A673 (cell line): ENCODE measurements around the gene MED27.

Experiments used
- CTCF ChIP-seq: fragments of 300-800, 200-600 bp; sonication (generic); conservative IDR thresholded peaks from 2 replicates; pipeline ENCODE4 v1.5.1; 2017; ENCODE audit warnings: low read depth, mild to moderate bottlenecking, antibody characterized with exemption, low read length, moderate library complexity, mixed read lengths
- EZH2 ChIP-seq: fragments of 200-600 bp; sonication (generic); IDR thresholded peaks from 2 replicates; pipeline ENCODE4 v1.6.1; 2017; ENCODE audit warnings: borderline replicate concordance, low read depth, mild to moderate bottlenecking, mixed read lengths, antibody characterized with exemption, low read length; ENCODE audit not compliant: poor library complexity, severe bottlenecking

- TF ChIP-seq CTCF (no peak), EZH2 (no peak)
Observed at GRCh38 chr9:131848570-131849160, 231.0 kb downstream of the MED27 start.
